Measurements from ENCODE around the gene C1S.
A peak's percentile ranks its signal among the peaks of the same experiment; 100 is the strongest.

The C1S gene

GRCh38 chr12:7092229-7092985, 31.9 kb downstream of the C1S start, which contains the start of gene C1R:
Gene C1R (minus strand): TSS chr12:7092445. CDS start chr12:7092388, 57 bp downstream.
- no peaks in the 10 kb centered on the region for H3K9me3 ChIP-seq (ENCODE audit: control insufficient read depth in 2 of 2, low read length in 2 of 2)
- H3K4me1 ChIP-seq (ENCODE audit: control insufficient read depth, insufficient read depth, low read length): peaks cover 36% of the 10 kb centered on the region
- H3K4me3 ChIP-seq (ENCODE audit: low read length in 2 of 2): peak within 1 kb of the TSS; percentile 87 to 91
- peak within 1 kb of the TSS; percentile 81 for H3K27ac ChIP-seq (ENCODE audit: low read length)
- H3K27me3 ChIP-seq (ENCODE audit: control insufficient read depth in 1 of 2, insufficient read depth in 2 of 2, low read length in 2 of 2): no peaks in the 10 kb centered on the region
- H3K36me3 ChIP-seq (ENCODE audit: control insufficient read depth in 2 of 2, insufficient read depth in 2 of 2, low read length in 2 of 2): peaks cover 10 to 16% of the 10 kb centered on the region in 2 donors
- H3K9ac ChIP-seq (ENCODE audit: low read length in 2 of 2): peak within 1 kb of the TSS; percentile 85 to 90

DNA sequence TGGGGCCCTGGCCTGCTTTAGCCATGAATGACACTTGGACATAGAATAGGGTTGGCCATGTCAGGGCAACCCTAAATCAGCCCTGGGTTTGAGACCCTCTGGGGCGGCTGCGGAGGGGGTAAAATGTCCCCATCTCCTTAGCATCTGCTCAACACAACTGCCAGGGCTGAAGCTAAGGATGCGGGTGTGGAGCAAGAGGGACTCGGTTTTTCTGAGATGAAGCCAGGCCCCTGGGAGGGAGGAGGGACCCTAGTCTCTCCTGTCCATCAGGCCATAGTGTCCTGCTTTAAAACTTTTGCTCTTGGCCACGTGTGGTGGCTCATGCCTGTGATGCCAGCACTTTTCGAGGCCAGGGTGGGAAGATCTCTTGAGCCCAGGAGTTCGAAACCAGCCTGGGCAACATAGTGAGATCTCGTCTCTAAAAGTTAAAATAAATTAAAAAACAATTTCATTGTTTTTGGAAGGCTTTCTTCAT, 32.5 kb downstream of the C1S start:
- H3K4me1 ChIP-seq (ENCODE audit: control insufficient read depth, insufficient read depth, low read length): peaks cover 36% of the 10 kb centered on the region
- H3K9ac ChIP-seq (ENCODE audit: low read length in 2 of 2): peak overlapping the region; percentile 85 to 90
- H3K9me3 ChIP-seq (ENCODE audit: control insufficient read depth in 2 of 2, low read length in 2 of 2): no peaks in the 10 kb centered on the region
- H3K27ac ChIP-seq (ENCODE audit: low read length): peak overlapping the region; percentile 81
- H3K36me3 ChIP-seq (ENCODE audit: control insufficient read depth in 2 of 2, insufficient read depth in 2 of 2, low read length in 2 of 2): peaks cover 10 to 14% of the 10 kb centered on the region in 2 donors
- H3K4me3 ChIP-seq (ENCODE audit: low read length in 2 of 2): peak overlapping the region in 1 of 2 donors; percentile 87
- no peaks in the 10 kb centered on the region for H3K27me3 ChIP-seq (ENCODE audit: control insufficient read depth in 1 of 2, insufficient read depth in 2 of 2, low read length in 2 of 2)

DNA sequence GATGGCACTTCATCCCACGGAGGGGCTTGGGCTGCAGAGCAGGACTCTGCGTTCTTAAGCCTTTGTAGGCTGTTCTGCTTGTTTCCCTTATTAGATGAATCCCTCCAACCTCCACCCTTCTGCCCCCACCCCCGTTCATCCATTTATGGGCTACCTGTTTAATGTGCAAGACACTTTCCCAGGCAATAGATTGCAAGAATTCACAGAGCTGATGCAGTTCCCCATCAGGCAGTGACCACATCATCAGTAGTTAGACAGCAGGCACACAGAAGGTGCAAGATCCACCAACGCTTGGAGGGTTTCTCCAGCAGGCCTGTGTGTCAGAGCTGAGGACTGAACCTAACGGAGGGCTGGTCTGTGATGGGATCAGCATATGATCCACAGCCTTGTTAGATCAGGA, 33.0 kb downstream of the C1S start:
- Histone ChIP-seq H3K36me3 (ENCODE audit: control insufficient read depth in 2 of 2, insufficient read depth in 2 of 2, low read length in 2 of 2) (peaks cover 9 to 14% of the 10 kb centered on the region in 2 donors), H3K9me3 (ENCODE audit: control insufficient read depth in 2 of 2, low read length in 2 of 2) (no peaks in the 10 kb centered on the region), H3K27ac (ENCODE audit: low read length) (no peak overlapping the region), H3K4me3 (ENCODE audit: low read length in 2 of 2) (no peak overlapping the region), H3K27me3 (ENCODE audit: control insufficient read depth in 1 of 2, insufficient read depth in 2 of 2, low read length in 2 of 2) (no peaks in the 10 kb centered on the region), H3K9ac (ENCODE audit: low read length in 2 of 2) (peak overlapping the region in 1 of 2 donors; percentile 10), H3K4me1 (ENCODE audit: control insufficient read depth, insufficient read depth, low read length) (peaks cover 36% of the 10 kb centered on the region)

DNA sequence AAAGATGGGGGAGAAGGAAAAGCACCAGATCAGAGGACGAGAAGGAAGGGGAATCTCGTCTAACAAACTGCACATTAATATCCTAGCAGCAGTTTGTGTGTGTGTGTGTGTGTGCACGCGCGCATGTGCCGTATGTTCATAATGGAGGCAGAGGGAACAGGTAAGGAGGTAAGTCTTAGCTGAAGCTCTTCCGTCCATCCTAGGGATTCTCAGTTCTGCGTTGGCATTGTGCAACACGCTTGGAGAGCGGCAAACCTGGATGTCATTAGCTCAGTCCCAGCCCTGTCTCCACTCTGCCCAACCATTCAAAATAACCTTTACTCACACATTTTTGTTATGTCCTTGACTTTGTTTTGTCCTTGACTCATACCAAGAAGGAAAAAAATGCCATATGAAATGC, 33.4 kb downstream of the C1S start:
- Histone ChIP-seq H3K4me3 (ENCODE audit: low read length in 2 of 2) (no peak overlapping the region), H3K9me3 (ENCODE audit: control insufficient read depth in 2 of 2, low read length in 2 of 2) (no peaks in the 10 kb centered on the region), H3K9ac (ENCODE audit: low read length in 2 of 2) (peak overlapping the region in 1 of 2 donors; percentile 10), H3K36me3 (ENCODE audit: control insufficient read depth in 2 of 2, insufficient read depth in 2 of 2, low read length in 2 of 2) (peaks cover 5 to 11% of the 10 kb centered on the region in 2 donors), H3K27me3 (ENCODE audit: control insufficient read depth in 1 of 2, insufficient read depth in 2 of 2, low read length in 2 of 2) (no peaks in the 10 kb centered on the region), H3K4me1 (ENCODE audit: control insufficient read depth, insufficient read depth, low read length) (peaks cover 36% of the 10 kb centered on the region), H3K27ac (ENCODE audit: low read length) (no peak overlapping the region)

GRCh38 chr12:7096006-7096932, 35.8 kb downstream of the C1S start:
- Histone ChIP-seq H3K9ac (ENCODE audit: low read length in 2 of 2) (no peak overlapping the region), H3K4me1 (ENCODE audit: control insufficient read depth, insufficient read depth, low read length) (peaks cover 19% of the 10 kb centered on the region), H3K9me3 (ENCODE audit: control insufficient read depth in 2 of 2, low read length in 2 of 2) (no peaks in the 10 kb centered on the region), H3K36me3 (ENCODE audit: control insufficient read depth in 2 of 2, insufficient read depth in 2 of 2, low read length in 2 of 2) (peaks cover 4 to 12% of the 10 kb centered on the region in 2 donors), H3K27me3 (ENCODE audit: control insufficient read depth in 1 of 2, insufficient read depth in 2 of 2, low read length in 2 of 2) (no peaks in the 10 kb centered on the region), H3K27ac (ENCODE audit: low read length) (no peak overlapping the region), H3K4me3 (ENCODE audit: low read length in 2 of 2) (no peak overlapping the region)

DNA sequence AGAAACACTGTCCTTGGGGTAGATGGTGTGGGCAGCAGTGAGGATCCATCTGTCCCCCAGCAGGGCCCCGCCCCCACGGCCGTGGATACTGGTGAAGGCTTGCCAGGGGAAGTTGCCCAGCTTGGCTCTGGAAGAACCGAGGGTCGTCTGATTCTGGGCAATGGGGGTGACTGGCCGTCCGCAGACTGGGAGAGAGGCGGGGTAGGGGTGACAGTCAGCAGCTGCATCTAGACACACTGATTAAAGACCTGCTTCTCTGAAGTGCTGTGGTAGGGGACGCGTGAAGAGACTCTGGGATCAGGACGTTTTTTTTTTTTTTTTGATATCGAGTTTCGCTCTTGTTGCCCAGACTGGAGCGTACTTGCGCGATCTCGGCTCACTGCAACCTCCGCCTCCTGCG, 36.5 kb downstream of the C1S start:
- peaks cover 15% of the 10 kb centered on the region for H3K4me1 ChIP-seq (ENCODE audit: control insufficient read depth, insufficient read depth, low read length)
- no peaks in the 10 kb centered on the region for H3K9me3 ChIP-seq (ENCODE audit: control insufficient read depth in 2 of 2, low read length in 2 of 2)
- no peak overlapping the region for H3K27ac ChIP-seq (ENCODE audit: low read length)
- peaks cover 4 to 16% of the 10 kb centered on the region in 2 donors for H3K36me3 ChIP-seq (ENCODE audit: control insufficient read depth in 2 of 2, insufficient read depth in 2 of 2, low read length in 2 of 2)
- H3K27me3 ChIP-seq (ENCODE audit: control insufficient read depth in 1 of 2, insufficient read depth in 2 of 2, low read length in 2 of 2): no peaks in the 10 kb centered on the region
- no peak overlapping the region for H3K4me3 ChIP-seq (ENCODE audit: low read length in 2 of 2)
- no peak overlapping the region for H3K9ac ChIP-seq (ENCODE audit: low read length in 2 of 2)

GRCh38 chr12:7099290-7099996, 38.9 kb downstream of the C1S start:
- Histone ChIP-seq H3K27ac (ENCODE audit: low read length) (no peak overlapping the region), H3K27me3 (ENCODE audit: control insufficient read depth in 1 of 2, insufficient read depth in 2 of 2, low read length in 2 of 2) (no peaks in the 10 kb centered on the region), H3K36me3 (ENCODE audit: control insufficient read depth in 2 of 2, insufficient read depth in 2 of 2, low read length in 2 of 2) (peaks cover 4 to 22% of the 10 kb centered on the region in 2 donors), H3K9ac (ENCODE audit: low read length in 2 of 2) (no peak overlapping the region), H3K4me3 (ENCODE audit: low read length in 2 of 2) (no peak overlapping the region), H3K4me1 (ENCODE audit: control insufficient read depth, insufficient read depth, low read length) (peaks cover 3% of the 10 kb centered on the region), H3K9me3 (ENCODE audit: control insufficient read depth in 2 of 2, low read length in 2 of 2) (no peaks in the 10 kb centered on the region)

DNA sequence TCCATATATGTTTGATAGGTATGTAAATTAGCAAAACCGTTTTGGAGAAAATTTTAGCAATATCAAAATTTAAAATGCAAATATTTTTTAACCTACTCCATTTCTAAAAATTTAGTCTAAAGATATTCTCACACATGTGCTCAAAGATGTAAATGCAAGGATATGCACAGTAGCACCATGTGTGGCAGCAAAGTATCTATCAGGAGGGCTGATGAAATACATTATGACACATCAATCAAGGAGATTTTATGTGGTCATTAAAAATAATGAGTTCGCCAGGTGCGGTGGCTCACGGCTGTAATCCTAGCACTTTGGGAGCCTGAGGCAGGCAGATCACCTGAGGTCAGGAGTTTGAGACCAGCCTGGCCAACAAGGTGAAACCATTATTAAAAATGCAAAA, 39.7 kb downstream of the C1S start:
- H3K9me3 ChIP-seq (ENCODE audit: control insufficient read depth in 2 of 2, low read length in 2 of 2): no peaks in the 10 kb centered on the region
- H3K27ac ChIP-seq (ENCODE audit: low read length): no peak overlapping the region
- no peaks in the 10 kb centered on the region for H3K27me3 ChIP-seq (ENCODE audit: control insufficient read depth in 1 of 2, insufficient read depth in 2 of 2, low read length in 2 of 2)
- peaks cover 4 to 23% of the 10 kb centered on the region in 2 donors for H3K36me3 ChIP-seq (ENCODE audit: control insufficient read depth in 2 of 2, insufficient read depth in 2 of 2, low read length in 2 of 2)
- H3K4me1 ChIP-seq (ENCODE audit: control insufficient read depth, insufficient read depth, low read length): peaks cover 3% of the 10 kb centered on the region
- H3K9ac ChIP-seq (ENCODE audit: low read length in 2 of 2): no peak overlapping the region
- H3K4me3 ChIP-seq (ENCODE audit: low read length in 2 of 2): no peak overlapping the region

DNA sequence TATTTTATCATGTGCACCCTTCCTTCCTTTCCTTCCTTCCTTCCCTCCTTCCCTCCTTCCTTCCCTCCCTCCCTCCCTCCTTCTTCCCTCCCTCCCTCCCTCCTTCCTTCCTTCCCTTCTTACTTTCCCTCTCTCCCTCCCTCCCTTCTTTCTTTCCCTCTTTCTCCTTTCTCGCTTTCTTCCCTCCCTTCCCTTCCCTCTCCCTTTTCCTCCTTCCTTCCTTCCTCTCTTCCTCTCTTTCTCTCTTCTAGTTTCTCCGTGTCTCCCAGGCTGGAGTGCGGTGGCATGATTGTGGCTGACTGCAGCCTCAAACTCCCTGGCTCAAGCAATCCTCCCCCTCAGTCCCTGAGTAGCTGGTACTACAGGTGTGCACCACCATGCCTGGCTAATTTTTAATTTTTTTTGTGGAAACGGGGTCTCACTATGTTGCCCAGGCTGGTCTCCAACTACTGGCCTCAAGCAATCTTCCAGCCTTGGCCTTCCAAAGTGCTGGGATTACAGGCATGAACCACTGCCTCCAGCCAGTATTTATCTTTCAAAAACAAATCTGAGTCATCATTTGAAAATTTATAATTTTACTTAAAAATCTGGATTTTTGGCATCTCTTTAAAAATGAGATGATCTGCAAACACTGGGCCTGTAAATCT, 40.7 kb downstream of the C1S start:
- no peak overlapping the region for H3K9ac ChIP-seq (ENCODE audit: low read length in 2 of 2)
- no peaks in the 10 kb centered on the region for H3K27me3 ChIP-seq (ENCODE audit: control insufficient read depth in 1 of 2, insufficient read depth in 2 of 2, low read length in 2 of 2)
- H3K4me1 ChIP-seq (ENCODE audit: control insufficient read depth, insufficient read depth, low read length): peaks cover 3% of the 10 kb centered on the region
- peaks cover 4 to 23% of the 10 kb centered on the region in 2 donors for H3K36me3 ChIP-seq (ENCODE audit: control insufficient read depth in 2 of 2, insufficient read depth in 2 of 2, low read length in 2 of 2)
- H3K27ac ChIP-seq (ENCODE audit: low read length): no peak overlapping the region
- no peaks in the 10 kb centered on the region for H3K9me3 ChIP-seq (ENCODE audit: control insufficient read depth in 2 of 2, low read length in 2 of 2)
- H3K4me3 ChIP-seq (ENCODE audit: low read length in 2 of 2): no peak overlapping the region

DNA sequence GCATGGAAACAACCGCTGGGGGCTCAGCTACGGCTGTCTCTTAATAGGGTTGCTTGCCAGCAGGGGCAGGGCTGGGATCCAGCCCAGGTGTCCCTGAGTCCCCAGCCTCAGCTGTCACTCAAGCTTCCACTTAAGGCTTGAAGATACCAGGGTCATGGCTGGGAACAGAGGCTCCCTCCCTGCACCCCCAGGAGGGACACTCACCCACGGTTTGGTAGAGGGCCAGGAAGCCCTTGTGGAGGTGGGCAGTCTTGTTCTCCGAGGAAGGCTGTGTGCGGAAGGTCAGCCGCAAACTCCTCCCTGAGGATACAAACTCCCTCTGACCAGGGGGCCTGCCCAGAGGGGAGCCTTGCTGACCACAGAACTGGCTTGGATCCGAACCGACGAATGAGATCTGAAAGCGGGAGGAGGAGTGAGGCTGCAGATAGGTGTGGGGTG, 41.2 kb downstream of the C1S start:
- H3K4me3 ChIP-seq (ENCODE audit: low read length in 2 of 2): no peak overlapping the region
- H3K4me1 ChIP-seq (ENCODE audit: control insufficient read depth, insufficient read depth, low read length): peaks cover 3% of the 10 kb centered on the region
- H3K36me3 ChIP-seq (ENCODE audit: control insufficient read depth in 2 of 2, insufficient read depth in 2 of 2, low read length in 2 of 2): peaks cover 4 to 23% of the 10 kb centered on the region in 2 donors
- H3K27ac ChIP-seq (ENCODE audit: low read length): no peak overlapping the region
- H3K9ac ChIP-seq (ENCODE audit: low read length in 2 of 2): no peak overlapping the region
- H3K27me3 ChIP-seq (ENCODE audit: control insufficient read depth in 1 of 2, insufficient read depth in 2 of 2, low read length in 2 of 2): no peaks in the 10 kb centered on the region
- H3K9me3 ChIP-seq (ENCODE audit: control insufficient read depth in 2 of 2, low read length in 2 of 2): no peaks in the 10 kb centered on the region

Measured in stomach smooth muscle (tissue), 2 donors.